GM15510 (cell line): ENCODE measurements around the gene PINK1.

Source experiments
- POLR2A ChIP-seq: IDR thresholded peaks from 3 replicates; pipeline ENCODE4 v1.6.1; 2011; ENCODE audit warnings: borderline replicate concordance; ENCODE audit not compliant: insufficient read length; ENCODE audit errors: extremely low read depth

Gene PINK1

DNA sequence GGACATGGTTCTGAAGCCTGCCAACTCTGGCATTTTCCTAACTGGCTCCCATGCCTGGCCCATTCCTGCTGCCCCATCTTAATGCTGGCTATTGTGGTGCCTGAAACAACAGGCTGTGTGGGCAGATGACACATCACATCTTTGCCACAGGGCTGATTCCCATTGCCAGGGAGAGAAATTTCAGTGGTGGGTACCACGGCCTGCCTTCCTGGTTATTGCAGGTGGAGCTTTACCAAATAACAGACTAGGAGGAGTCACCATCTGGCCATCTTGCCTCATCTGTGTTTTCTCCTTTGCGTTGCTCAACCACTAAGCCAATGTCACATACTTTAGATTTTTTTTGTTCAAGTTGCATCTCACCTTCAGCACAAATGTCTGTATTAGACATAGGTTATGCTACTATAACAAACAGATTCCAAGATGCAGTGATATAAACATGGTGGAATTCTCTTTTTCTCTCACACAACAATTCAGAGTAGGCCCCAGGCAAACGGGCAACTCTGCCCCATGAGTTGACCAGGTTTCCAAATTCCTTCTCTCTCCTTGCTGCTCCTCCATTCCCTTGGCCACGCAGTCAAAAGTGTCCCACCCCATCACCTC, 30.3 kb upstream of the PINK1 start:
- TF ChIP-seq POLR2A = no peak

DNA sequence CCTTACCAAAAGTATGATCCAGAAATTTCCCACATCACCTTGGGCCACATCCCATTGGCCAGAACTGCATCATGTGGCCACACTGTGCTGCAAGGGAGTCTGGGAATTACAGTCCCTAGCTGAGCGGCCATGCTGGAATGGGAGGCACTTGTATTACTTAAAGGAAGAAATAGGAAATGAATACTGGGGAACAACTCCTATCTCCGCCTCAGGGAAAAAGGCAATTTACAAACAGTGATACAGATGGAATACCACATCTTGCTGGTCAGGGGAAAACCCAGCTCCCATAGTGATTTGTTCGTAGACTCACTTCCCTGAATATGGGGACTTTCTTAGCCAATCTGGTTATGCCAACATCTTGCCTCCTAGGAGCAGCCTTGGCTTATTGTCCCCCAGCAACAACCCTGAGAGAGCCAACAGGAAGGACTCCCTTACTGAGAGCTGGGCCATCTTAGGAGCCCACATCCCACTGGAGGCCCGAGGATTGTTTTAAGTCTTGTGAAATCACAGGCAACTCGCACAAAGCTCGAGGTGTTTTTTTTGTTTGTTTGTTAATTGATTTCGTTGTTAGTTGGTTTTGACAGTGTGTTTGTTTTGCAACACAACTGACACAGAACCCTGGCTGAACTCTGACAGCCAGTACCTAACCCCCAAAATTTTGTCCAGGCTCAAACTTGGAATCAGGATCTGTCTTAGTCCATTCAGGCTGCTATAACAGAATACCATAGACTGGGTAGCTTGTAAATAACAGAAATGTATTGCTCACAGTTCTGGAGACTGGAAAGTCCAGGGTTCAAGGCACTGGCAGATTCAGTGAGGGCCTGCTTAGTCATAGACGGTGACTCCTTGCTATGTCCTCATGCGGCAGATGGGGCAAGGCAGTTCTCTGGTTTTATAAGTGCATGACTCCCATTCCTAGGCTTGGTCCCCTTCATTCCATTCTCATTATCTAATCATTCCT, 29.5 kb upstream of the PINK1 start:
- no peak for TF ChIP-seq POLR2A

DNA sequence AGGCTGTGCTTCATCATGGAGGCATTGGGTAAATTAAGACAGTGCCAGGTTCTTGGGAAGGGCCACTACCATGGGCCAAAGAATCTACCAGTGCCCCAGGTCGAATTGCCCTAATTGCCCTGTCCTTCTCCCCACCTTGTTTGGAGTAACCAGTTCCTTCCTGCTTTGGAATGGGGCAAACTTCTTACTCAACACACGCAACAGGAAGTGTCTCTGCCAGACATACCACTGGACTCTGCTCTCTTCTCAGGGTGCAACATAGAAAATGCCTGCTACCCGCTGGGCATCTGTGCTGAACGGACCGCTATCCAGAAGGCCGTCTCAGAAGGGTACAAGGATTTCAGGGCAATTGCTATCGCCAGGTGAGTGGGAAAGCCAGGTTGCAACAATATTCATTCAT, 28.6 kb upstream of the PINK1 start:
- TF ChIP-seq POLR2A = no peak

DNA sequence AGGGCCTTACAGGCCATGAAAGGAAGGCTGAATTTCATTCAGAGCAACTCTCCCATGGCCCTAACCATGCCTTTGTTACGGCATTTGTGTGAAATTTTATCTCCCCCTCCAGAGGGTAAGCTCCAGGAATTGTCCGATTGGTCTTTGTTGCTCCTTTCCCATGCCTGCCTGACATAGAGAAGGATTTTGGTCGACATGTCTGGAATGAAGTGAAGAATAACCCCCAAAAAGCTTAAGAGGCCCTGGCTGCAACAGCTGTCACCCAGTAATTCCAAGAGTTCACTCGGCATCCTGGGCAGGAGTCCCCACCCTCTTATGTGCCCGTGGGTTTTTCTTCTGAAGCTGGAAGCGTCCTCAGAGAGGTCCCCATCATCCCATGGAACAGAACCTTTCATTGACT, 23.7 kb upstream of the PINK1 start:
- TF ChIP-seq POLR2A = no peak

DNA sequence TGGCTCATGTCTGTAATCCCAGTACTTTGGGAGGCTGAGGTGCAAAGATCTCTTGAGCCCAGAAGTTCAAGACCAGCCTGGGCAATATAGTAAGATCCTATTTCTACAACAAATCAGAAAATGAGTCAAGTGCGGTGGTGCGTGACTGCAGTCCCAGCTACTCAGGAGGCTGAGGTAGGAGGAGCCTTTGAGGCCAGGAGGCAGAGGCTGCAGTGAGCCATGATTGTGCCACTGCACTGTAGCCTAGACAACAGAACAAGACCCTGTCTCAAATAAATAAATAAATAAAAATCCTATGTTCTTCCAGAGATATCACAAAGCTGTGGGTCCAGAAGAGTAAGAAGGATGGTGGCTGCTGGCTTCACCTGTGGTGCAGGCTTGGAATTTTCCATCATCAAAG, 22.3 kb upstream of the PINK1 start:
- no peak for TF ChIP-seq POLR2A

DNA sequence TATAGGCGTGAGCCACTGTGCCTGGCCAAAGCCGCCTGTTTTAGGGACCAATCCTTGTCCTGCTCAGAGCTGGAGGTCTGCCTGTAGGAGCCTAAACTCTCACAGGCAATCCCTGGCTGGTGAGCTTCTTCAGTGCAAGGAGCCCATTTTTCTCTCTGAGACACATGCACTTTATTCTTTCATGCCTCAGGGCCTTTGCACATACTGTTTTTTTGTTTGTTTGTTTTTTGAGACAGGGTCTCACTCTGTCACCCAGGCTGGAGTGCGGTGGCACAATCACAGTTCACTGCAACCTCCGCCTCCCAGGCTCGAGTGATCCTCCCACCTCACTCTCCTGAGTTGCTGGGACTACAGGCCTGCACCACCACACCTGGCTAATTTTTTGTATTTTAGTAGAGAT, 21.6 kb upstream of the PINK1 start:
- no peak for TF ChIP-seq POLR2A

DNA sequence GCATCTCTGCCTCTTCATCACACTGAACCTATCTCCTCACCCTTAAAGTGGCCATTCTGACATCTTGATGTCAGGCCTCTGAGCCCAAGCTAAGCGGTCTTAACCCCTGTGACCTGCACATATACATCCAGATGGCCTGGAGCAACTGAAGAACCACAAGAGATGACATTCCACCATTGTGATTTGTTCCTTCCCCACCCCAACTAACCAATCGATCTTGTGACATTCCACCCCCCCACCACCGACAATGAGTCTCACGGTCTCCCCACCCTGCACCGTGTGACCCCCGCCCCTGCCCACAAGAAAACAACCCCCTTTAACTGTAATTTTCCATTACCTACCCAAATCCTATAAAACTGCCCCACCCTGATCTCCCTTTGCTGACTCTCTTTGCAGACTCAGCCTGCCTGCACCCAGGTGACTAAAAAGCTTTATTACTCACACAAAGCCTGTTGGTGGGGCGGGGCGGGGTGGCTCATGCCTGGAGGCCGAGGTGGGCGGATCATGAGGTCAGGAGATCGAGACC, 21.0 kb upstream of the PINK1 start:
- TF ChIP-seq POLR2A = no peak

DNA sequence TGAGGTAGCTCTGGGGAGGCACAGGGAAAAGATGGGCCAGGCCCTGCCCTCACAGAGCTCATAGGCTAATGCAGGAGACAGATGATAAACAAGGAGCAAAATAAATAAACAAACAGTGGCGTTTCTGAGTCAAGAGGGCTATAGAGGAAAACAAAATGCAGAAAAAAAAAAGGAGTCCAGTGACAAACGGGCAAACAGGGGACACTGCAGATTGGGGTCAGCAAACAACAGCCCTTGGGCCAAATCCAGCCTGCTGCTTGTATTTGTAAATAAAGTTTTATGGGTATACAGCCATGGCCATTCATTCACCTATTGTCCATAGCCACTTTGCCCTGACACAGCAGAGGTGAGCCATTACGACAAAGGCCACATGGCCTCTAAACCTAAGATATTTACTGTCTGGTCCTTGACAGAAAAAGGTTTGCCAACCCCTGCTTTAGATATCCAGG, 19.1 kb upstream of the PINK1 start:
- no peak for TF ChIP-seq POLR2A

DNA sequence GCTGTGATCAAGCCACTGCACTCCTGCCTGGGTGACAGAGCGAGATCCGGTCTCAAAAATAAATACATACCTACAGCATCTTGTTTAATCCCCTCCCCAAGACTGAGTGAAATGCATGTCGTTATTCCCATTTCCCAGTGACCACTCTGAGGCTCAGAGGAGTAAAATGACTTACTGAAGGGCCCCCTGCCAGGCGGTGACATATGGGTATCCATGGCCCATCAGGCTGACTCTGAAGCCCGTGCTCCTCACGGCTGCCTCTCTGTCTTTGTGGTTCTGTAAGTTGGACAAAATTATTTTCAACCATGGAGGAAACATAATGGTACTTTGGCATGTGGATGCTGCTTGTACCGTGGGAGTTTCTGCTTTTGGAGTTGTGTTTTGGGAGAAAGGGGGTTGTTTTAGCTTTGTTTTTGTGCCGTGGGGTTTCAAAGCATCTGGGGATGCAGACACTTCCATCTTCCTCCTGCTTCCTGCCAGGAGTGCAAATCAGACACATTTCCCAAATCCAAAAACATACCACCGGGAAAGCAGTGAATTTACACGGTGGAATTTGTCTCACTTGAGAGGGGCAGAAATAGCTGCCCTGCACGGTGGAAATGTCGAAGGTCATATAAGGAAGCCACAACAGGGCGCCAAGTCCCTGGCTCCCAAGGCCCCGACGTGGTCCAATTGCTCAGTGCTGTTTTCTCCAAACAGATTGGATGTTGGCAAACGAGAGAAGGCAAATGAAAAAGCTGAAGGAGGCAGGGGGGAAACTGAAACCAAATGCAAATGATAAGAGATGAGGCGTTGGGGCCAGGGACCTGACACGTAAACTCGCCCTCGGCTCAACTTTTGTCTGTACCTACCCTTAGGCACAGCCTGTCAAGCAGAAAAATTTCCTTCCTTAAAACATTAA, 17.1 kb upstream of the PINK1 start:
- no peak for TF ChIP-seq POLR2A

DNA sequence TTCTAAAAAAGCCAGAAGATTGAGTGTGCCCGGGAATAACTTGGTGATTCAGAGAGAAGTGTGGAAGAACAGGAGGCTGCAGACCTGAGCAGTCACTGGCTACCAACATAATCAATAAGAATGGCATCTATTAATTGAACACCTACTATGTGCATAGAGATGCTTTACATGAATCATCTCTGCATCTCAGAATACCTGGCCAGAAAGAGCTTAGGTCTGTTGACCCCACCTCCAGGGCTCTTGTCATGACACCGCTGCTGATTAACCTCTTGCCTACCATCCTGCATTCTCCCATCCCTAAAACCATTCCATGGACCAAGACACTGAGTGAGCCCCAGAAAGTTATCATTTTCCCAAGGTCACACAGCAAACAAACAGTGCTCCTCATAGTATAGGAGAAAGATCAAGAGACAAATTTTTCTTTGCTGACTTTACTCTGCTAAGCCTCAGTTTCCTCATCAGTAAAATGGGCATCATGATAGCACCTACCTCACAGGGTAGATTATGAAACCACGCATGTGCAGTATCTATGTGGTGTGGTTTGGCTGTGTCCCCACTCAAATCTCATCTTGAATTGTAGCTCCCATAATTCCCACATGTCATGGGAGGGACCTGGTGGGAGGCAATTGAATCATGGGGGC, 16.3 kb upstream of the PINK1 start:
- TF ChIP-seq POLR2A = no peak

DNA sequence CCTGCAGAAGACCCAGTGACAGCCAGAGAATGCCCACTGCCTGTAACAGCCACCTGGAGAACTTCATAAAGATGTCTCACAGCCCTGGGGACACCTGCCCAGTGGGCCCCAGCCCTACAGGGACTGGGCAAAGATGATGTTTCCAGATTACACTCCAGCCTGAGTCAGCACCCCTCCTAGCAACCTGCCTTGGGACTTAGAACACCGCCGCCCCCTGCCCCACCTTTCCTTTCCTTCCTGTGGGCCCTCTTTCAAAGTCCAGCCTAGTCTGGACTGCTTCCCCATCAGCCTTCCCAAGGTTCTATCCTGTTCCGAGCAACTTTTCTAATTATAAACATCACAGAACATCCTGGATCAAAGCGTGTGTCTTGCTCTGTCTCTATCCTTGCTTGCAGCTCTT, 14.7 kb upstream of the PINK1 start:
- no peak for TF ChIP-seq POLR2A

DNA sequence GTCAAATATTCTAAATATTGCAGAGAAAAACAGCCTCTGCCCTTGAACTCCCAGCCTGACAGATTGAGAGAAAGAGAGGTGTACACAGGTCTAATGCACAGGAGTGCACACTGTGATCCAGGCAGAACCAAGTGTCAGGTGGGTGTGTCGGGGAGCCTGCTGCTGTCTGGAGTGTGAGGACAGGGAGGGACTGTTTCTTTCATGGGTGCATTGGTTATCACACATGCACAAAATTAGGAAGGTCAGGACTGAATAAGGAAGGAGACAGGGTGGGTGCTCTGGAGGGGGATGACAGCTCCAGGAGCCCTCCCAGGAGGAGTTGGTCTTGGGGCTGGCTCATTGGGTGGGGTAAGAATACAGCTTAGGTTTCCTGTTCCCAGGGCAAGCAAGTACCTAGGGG, 13.3 kb upstream of the PINK1 start:
- no peak for TF ChIP-seq POLR2A

DNA sequence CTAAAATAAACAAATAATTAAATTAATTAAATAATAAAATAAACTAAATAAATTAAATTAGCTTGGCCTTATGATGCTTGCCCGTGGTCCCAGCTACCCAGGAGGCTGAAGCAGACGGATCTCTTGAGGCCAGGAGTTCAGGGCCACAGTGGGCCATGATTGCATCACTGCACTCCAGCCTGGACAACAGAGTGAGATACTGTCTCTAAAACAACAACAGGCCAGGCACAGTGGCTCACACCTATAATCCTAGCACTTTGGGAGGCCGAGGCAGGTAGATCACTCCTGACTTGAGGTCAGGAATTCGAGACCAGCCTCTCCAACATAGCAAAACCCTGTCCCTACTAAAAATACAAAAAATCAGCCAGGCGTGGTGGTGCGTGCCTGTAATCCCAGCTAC, 12.2 kb upstream of the PINK1 start:
- TF ChIP-seq POLR2A = no peak

DNA sequence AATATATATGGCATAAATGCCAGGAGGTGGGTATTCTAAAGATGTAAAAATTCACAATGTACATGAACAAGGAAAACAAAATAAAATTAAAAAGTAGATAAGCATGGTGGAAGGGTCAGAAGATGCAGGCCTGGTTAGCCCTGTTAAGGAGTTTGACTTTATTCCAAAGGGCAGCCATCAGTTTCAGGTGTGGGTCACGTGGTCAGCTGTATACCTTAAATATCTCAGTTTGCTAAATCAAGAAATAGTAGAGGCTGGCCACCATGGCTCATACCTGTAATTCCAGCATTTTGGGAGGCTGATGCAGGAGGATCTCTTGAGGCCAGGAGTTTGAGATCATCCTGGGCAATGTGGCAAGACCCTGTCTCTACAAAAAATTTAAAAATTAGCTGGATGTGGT, 8.5 kb upstream of the PINK1 start:
- TF ChIP-seq POLR2A = no peak

DNA sequence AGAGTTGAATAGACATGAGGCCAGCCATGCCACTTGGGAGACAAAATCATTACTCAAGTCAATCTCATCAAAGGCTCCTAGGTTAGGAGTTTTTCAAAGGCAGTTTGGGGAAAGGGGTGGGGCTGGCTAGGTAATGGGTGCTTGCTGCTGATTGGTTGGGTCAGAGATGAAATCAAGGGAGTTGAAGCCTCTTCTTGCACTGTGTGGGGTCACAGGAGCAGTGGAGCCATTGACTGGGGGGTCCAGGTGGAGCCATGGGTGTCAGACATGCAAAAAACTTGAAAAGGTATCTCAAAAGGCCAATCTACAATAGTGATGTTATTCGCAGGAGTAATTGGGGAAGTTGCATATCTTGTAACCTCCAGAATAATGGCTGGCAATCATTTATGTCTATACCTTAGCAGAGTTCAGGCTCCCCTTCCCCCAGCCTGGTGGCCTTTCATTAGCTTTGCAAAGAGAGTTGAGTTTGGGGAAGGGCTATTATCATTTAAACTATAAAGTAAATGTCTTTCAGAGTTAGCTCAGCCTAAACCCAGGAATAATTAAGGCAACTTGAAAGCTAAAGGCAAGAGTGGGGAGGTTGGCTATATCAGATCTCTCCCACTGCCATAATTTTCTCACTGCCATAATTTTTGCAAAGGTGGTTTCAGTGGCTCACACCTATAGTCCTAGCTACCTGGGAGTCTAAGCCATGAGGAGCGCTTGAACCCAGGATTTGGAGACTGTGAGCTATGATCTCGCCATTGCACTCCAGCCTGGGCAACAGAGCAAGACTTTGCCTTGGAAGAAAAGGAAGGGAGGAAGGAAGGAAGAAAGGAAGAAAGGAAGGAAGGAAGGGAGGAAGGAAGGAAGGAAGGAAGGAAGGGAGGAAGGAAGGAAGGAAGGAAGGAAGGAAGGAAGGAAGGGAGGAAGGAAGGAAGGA, 7.8 kb upstream of the PINK1 start:
- no peak for TF ChIP-seq POLR2A
